Astrocyte (in vitro differentiated cells and primary cell): ENCODE measurements around the gene B3GAT2. TPM values are rescaled to one million over a fixed set of nuclear protein-coding genes. Genes with fewer than 3 reads are reported as not detected.

Experiments used
- DNase-seq: peaks from one replicate; pipeline ENCODE4 v3.0.0-alpha.2; 2010; ENCODE audit warnings: low read depth
- FAIRE-seq: peaks from 2 replicates; lab custom pipeline; 2011; peaks lifted over from hg19 to GRCh38; lab: Jason Lieb, UNC
- H2AFZ ChIP-seq: 2 replicates; pipeline ENCODE4 v1.6.0; 2012; ENCODE audit warnings: low read depth, low read length, inconsistent platforms
- H3K27ac ChIP-seq: 2 replicates; pipeline ENCODE4 v1.5.1; 2011; ENCODE audit warnings: low read depth, low read length, inconsistent platforms
- H3K27me3 ChIP-seq: 2 replicates; pipeline ENCODE4 v1.6.0; 2011; ENCODE audit warnings: low read length, inconsistent platforms; ENCODE audit not compliant: insufficient read depth
- H3K36me3 ChIP-seq: 2 replicates; pipeline ENCODE4 v1.5.1; 2011; ENCODE audit warnings: low read length, inconsistent platforms; ENCODE audit not compliant: insufficient read depth
- H3K4me1 ChIP-seq: 2 replicates; pipeline ENCODE4 v1.5.1; 2011; ENCODE audit warnings: low read length, inconsistent platforms; ENCODE audit not compliant: insufficient read depth
- H3K4me2 ChIP-seq: 2 replicates; pipeline ENCODE4 v1.6.0; 2012; ENCODE audit warnings: low read length, inconsistent platforms
- H3K4me3 ChIP-seq: 2 replicates; pipeline ENCODE4 v1.5.1; 2011; ENCODE audit warnings: low read depth, mild to moderate bottlenecking, low read length, inconsistent platforms; ENCODE audit not compliant: insufficient read depth
- H3K79me2 ChIP-seq: 2 replicates; pipeline ENCODE4 v1.6.0; 2012; ENCODE audit warnings: mild to moderate bottlenecking, low read length, inconsistent platforms; ENCODE audit not compliant: insufficient read depth
- H3K9ac ChIP-seq: 2 replicates; pipeline ENCODE4 v1.6.0; 2012; ENCODE audit warnings: mild to moderate bottlenecking, low read length, inconsistent platforms
- H3K9me3 ChIP-seq: 2 replicates; pipeline ENCODE4 v1.5.1; 2012; ENCODE audit warnings: low read depth, mild to moderate bottlenecking, low read length, inconsistent platforms; ENCODE audit not compliant: insufficient read depth
- H4K20me1 ChIP-seq: 2 replicates; pipeline ENCODE4 v1.6.0; 2012; ENCODE audit warnings: low read length, inconsistent platforms; ENCODE audit not compliant: insufficient read depth
- H3K27ac Mint-ChIP-seq: one replicate; pipeline ENCODE4 v1.8.0; 2021; ENCODE audit warnings: mild to moderate bottlenecking, mixed read lengths; ENCODE audit not compliant: unreplicated experiment
- H3K27me3 Mint-ChIP-seq: one replicate; pipeline ENCODE4 v1.8.0; 2021; ENCODE audit warnings: low read depth, mixed read lengths; ENCODE audit not compliant: unreplicated experiment
- H3K36me3 Mint-ChIP-seq: one replicate; pipeline ENCODE4 v1.8.0; 2021; ENCODE audit warnings: low read depth, mixed read lengths; ENCODE audit not compliant: unreplicated experiment
- H3K4me1 Mint-ChIP-seq: one replicate; pipeline ENCODE4 v1.8.0; 2021; ENCODE audit warnings: low read depth, mixed read lengths; ENCODE audit not compliant: unreplicated experiment
- H3K4me3 Mint-ChIP-seq: one replicate; pipeline ENCODE4 v1.8.0; 2021; ENCODE audit warnings: mild to moderate bottlenecking, moderate library complexity, mixed read lengths; ENCODE audit not compliant: unreplicated experiment
- H3K9me3 Mint-ChIP-seq: one replicate; pipeline ENCODE4 v1.8.0; 2021; ENCODE audit warnings: mild to moderate bottlenecking, mixed read lengths; ENCODE audit not compliant: unreplicated experiment
- CTCF ChIP-seq: IDR thresholded peaks from 2 replicates; pipeline ENCODE4 v1.5.1; 2011; ENCODE audit warnings: low read depth, mild to moderate bottlenecking, inconsistent platforms, low read length, moderate library complexity; ENCODE audit not compliant: insufficient read depth
- EZH2 ChIP-seq: IDR thresholded peaks from 2 replicates; pipeline ENCODE4 v1.6.1; 2012; ENCODE audit warnings: mild to moderate bottlenecking, low read length, inconsistent platforms; ENCODE audit not compliant: insufficient read depth
- total RNA-seq: library from RNA; stranded (reverse); gene quantifications from 2 replicates; pipeline ENCODE4 v1.2.1, GENCODE V29; 2021

Gene B3GAT2
- total RNA-seq, 1 donor from 2014 or later = not detected

GRCh38 chr6:70957284-70957617, 391 bp upstream of the B3GAT2 start:
- Histone ChIP-seq H3K36me3 (no peaks in the 10 kb centered on the region), H3K4me2 (peak overlapping the region; percentile 90), H3K9ac (no peak overlapping the region), H3K4me1 (peaks cover 14% of the 10 kb centered on the region), H3K4me3 (peak overlapping the region; percentile 53), H4K20me1 (no peaks in the 10 kb centered on the region), H2AFZ (peak overlapping the region; percentile 83), H3K9me3 (no peaks in the 10 kb centered on the region), H3K79me2 (no peaks in the 10 kb centered on the region), H3K27me3 (peaks cover 61% of the 10 kb centered on the region), H3K27ac (no peak overlapping the region)
- FAIRE-seq (no peak), DNase-seq (no peak)
- Mint-ChIP-seq H3K36me3 (no peaks in the 10 kb centered on the region), H3K4me3 (peak overlapping the region; percentile 68), H3K27me3 (peaks cover 60% of the 10 kb centered on the region), H3K4me1 (no peaks in the 10 kb centered on the region), H3K9me3 (no peaks in the 10 kb centered on the region), H3K27ac (no peak overlapping the region)
- peak; percentile 39 for TF ChIP-seq EZH2
- no peak for TF ChIP-seq CTCF

- Histone ChIP-seq H2AFZ (peak overlapping the region; percentile 83), H3K4me2 (peak overlapping the region; percentile 90), H3K9me3 (no peaks in the 10 kb centered on the region), H3K4me3 (peak overlapping the region; percentile 53), H3K9ac (no peak overlapping the region), H3K79me2 (no peaks in the 10 kb centered on the region), H3K27me3 (peaks cover 64% of the 10 kb centered on the region), H3K27ac (no peak overlapping the region), H3K4me1 (peaks cover 14% of the 10 kb centered on the region), H3K36me3 (no peaks in the 10 kb centered on the region), H4K20me1 (no peaks in the 10 kb centered on the region)
- Mint-ChIP-seq H3K4me1 (no peaks in the 10 kb centered on the region), H3K36me3 (no peaks in the 10 kb centered on the region), H3K27ac (no peak overlapping the region), H3K27me3 (peaks cover 60% of the 10 kb centered on the region), H3K4me3 (peak overlapping the region; percentile 78), H3K9me3 (no peaks in the 10 kb centered on the region)
- FAIRE-seq = no peak
- TF ChIP-seq CTCF (no peak), EZH2 (no peak)
- DNase-seq = no peak
These were observed 739 bp downstream of the B3GAT2 start for GRCh38 chr6:70956191-70956450.

GRCh38 chr6:70955441-70956190, 1.2 kb downstream of the B3GAT2 start:
- no peaks in the 10 kb centered on the region for H4K20me1 ChIP-seq
- H3K4me1 ChIP-seq = peaks cover 14% of the 10 kb centered on the region
- FAIRE-seq (no peak), DNase-seq (peak; percentile 49)
- Mint-ChIP-seq H3K9me3 (no peaks in the 10 kb centered on the region), H3K36me3 (no peaks in the 10 kb centered on the region), H3K27me3 (peaks cover 60% of the 10 kb centered on the region), H3K4me3 (peak overlapping the region; percentile 78), H3K27ac (no peak overlapping the region), H3K4me1 (no peaks in the 10 kb centered on the region)
- H3K36me3 ChIP-seq = no peaks in the 10 kb centered on the region
- H3K9ac ChIP-seq = no peak overlapping the region
- H3K4me3 ChIP-seq = peak overlapping the region; percentile 53
- TF ChIP-seq EZH2 (peak; percentile 38), CTCF (peak; percentile 35)
- peak overlapping the region; percentile 83 for H2AFZ ChIP-seq
- H3K27ac ChIP-seq = no peak overlapping the region
- H3K79me2 ChIP-seq = no peaks in the 10 kb centered on the region
- no peaks in the 10 kb centered on the region for H3K9me3 ChIP-seq
- peak overlapping the region; percentile 90 for H3K4me2 ChIP-seq
- H3K27me3 ChIP-seq = peaks cover 64% of the 10 kb centered on the region
